SH-SY5Y (cell line): Measurements from ENCODE around the gene CLIC5.

ENCODE experiments used
- GATA2 ChIP-seq: IDR thresholded peaks from 2 replicates; pipeline ENCODE4 v1.6.1; 2011; ENCODE audit warnings: mild to moderate bottlenecking, low read depth, low read length
- GATA3 ChIP-seq: IDR thresholded peaks from 2 replicates; pipeline ENCODE4 v1.6.1; 2011; ENCODE audit warnings: low read depth, mild to moderate bottlenecking, low read length, moderate library complexity

Gene CLIC5

DNA sequence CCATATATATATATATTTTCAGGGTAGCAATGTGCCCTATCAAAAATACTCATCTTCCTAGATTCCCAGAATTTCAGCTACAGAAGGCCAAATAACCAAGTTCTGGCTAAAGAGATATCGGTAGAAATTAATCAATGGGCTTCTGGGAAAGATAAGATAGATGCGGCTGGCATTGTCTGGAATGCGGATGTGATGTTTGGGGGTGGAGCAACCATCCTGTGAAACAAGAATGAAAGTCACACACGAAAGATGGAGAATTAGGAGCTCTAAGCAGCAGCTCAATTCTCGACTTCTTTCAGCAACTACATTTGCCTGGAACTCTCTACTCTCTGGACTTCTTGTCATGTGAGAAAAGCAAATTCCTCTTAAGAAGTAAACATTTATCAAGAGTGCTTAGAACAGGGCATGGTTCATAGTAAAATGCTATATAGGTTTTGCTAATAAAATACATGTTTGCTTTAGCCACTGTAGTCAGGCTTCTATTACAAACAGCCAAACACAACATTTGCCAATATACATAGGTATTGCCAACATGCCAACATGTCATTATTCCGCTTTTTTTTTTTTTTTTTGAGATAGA lies 90.8 kb downstream of the CLIC5 start:
- TF ChIP-seq GATA3 (no peak), GATA2 (no peak)

GRCh38 chr6:45923831-45924391 lies 91.7 kb downstream of the CLIC5 start:
- no peak for TF ChIP-seq GATA3
- TF ChIP-seq GATA2: no peak

DNA sequence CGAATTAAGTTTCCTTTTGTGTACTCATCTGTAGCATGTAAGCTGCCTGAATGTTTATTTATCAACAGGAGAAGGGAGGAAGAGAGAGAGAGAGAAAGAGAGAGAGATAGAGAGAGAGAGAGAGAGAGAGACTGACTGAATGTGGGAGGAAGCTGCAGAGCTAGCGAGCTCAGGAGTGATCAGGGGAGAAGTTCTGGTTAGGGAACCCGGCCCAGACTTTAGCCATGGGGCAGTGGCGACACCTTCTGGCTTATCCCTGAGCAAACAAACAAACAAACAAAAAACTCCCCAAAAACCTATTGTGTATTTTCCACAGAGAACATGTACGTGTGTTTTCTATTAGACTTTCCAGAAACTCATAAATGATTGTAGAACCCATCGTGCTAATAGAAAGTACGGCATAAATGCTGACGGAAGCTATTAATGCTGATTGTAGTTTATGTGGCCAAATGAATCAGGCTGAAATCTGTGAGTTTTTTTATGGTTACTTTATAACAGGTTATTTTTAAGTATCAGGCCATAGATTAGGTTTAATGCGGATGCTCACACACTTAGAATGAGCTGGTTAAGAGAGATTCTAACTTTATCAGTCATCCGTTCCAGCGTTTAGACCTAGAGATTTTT lies 92.8 kb downstream of the CLIC5 start:
- TF ChIP-seq GATA3 (no peak), GATA2 (no peak)

GRCh38 chr6:45921691-45922281 lies 93.9 kb downstream of the CLIC5 start:
- TF ChIP-seq GATA2: no peak
- no peak for TF ChIP-seq GATA3

GRCh38 chr6:45920819-45921511 lies 94.7 kb downstream of the CLIC5 start:
- TF ChIP-seq GATA2 (no peak), GATA3 (no peak)

- TF ChIP-seq GATA3 (no peak), GATA2 (no peak)
Observed at GRCh38 chr6:45917439-45917838, 98.2 kb downstream of the CLIC5 start.

DNA sequence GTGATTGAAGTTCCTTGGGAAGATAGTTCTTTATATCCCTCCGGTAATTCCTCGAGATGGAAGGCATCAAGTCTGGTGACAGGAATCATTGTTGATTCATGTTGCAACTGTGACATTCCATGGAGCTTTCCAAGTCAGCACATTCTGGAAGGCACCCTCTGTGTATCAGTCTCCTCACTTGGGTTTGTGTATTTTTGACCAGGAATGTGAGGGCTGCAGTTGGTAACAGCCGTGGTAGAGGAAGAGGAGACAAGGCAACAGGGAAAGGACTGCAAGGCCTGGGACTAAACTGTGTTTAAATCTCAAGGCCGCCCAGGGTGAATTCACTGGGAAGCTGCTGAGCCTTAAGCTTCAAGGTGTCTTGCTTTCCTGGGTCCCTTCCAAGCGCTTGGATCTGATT lies 99.0 kb downstream of the CLIC5 start:
- TF ChIP-seq GATA3 (no peak), GATA2 (no peak)

DNA sequence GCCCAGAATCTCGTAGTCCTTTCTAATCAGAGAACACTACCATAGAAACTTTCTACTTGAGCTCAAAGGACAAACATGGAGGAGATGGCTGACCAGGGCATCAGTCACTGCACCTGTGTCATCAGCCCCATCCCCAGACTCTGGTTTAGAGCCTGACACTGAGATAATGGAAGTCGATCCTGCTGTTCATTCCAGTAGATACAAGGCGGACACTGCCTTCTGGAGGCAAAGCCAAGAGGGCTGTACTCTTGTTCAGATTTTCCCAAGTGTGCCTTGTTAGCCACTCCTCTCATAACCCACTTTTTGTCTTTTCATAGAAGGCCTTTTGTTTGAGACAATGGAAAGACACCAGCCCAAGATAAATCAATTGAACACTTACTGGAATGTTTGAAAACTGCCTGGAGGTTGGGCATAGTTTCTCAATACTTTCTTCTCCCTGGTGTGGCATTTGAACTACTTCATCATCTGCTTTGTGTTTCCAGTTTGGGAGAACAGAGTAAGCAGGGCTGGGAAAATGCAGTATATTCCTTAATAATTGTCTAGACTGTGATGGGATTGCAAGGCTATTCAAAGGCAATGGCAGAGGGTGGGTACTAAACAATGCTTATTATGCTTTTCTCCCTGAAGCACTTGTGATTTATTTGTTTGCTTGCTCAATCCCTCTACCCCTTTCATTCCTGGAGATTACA lies 99.7 kb downstream of the CLIC5 start:
- TF ChIP-seq GATA3 (no peak), GATA2 (no peak)

- TF ChIP-seq GATA3: no peak
- no peak for TF ChIP-seq GATA2
Observed at GRCh38 chr6:45911691-45912090, 104.0 kb downstream of the CLIC5 start.

DNA sequence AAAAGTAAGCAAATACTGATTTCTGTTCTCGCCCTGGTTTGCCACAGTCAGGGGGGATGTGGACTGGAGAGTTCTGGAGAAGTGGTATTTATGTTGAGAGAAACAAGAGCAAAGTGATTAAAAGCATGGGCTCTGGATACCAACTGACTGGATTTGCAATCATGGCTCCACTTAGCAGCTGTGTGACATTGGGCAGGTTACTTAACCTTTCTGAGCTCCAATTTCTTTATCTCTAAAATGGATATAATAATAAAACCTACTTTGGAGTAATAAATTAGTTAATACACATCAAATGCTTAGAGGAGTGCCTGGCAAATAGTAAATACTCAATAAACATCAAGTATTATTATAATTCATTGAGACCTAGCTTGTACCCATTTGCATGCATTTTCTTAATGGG lies 111.7 kb downstream of the CLIC5 start:
- TF ChIP-seq GATA3 (no peak), GATA2 (no peak)

DNA sequence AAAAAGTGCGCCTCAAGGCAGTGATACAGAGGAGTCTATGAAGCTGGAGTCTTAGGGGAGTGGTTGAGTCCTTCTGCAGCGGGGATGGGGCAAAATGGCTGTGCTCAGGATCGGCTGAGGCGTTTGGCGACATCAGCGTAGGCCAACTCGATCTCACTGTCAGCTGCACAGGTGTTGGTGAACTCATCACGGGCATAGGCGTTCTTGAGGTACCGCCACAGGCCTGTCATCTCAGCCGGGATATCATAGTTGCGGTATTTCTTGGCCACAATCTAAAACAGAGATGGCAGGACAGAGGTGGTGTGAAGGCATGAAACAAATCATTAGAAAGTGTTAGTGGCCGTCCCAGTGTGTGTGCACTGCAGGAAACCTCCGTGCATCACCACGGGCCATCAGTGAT lies 112.7 kb downstream of the CLIC5 start:
- no peak for TF ChIP-seq GATA2
- TF ChIP-seq GATA3: no peak

GRCh38 chr6:45901767-45902650 lies 113.7 kb downstream of the CLIC5 start:
- TF ChIP-seq GATA3 (no peak), GATA2 (no peak)

DNA sequence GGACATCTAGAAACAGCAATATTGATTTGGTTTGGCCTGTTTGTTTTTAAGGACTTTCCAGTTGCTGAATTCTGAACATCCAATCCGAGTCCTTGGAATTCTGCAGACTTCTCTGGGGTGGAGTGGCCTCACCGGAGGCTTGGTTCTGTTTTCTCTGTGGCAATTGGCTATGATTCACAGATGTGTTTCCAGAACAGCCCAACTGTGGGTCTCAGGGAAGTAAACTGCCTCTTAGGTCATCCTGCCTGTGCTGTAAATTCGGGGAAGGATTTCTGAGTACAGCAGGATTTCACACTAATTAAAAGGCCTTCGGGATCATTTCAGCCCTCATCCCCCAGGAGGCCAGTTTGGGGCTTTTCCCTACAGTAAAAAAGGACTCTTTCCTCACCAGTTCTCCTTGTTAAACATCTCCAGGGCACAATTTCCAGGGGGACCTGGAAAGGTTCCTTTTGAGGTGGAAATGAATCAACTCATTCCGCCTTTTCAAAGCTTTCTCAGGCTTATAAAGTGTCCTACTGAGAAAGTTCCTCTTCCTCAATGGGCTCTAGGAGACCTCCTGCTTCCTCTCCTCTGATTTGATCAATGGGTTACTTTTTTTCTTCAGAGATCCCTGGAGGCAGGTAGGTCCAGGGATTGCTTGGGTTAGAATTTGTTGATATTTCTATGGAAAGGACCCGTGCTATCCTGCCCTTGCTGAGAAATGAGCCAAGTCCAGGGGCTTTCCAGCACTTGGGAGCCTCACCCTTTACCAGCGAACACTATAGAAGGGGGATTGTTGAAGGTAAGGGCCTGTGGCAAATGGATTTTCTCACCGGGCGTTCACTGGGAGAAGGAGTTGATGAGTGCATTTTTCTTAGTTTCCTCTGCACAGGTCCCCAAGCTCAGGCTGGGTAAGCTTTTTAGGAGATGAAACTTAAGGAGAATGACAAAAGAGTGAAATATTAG lies 114.6 kb downstream of the CLIC5 start:
- TF ChIP-seq GATA2: no peak
